ENCODE results near the gene IFNGR1.

Gene IFNGR1

GRCh38 chr6:137237413-137238170 lies 18.4 kb upstream of the IFNGR1 start:
- no peak overlapping the region for H3K4me3 ChIP-seq (ENCODE audit: low read depth, low read length)
- peak; percentile 73 for DNase-seq (ENCODE audit: low read depth)

GRCh38 chr6:137236581-137237355 lies 17.6 kb upstream of the IFNGR1 start:
- DNase-seq (ENCODE audit: low read depth) = no peak
- no peak overlapping the region for H3K4me3 ChIP-seq (ENCODE audit: low read depth, low read length)

- no peak for DNase-seq (ENCODE audit: low read depth)
- no peak overlapping the region for H3K4me3 ChIP-seq (ENCODE audit: low read depth, low read length)
Observed at GRCh38 chr6:137235686-137236085, 16.5 kb upstream of the IFNGR1 start.

GRCh38 chr6:137233911-137234863 lies 15.0 kb upstream of the IFNGR1 start:
- no peak overlapping the region for H3K4me3 ChIP-seq (ENCODE audit: low read depth, low read length)
- DNase-seq (ENCODE audit: low read depth) = peak; percentile 92

- DNase-seq (ENCODE audit: low read depth) = no peak
- no peak overlapping the region for H3K4me3 ChIP-seq (ENCODE audit: low read depth, low read length)
Observed at GRCh38 chr6:137231895-137232294, 12.7 kb upstream of the IFNGR1 start.

GRCh38 chr6:137230956-137231555 lies 11.9 kb upstream of the IFNGR1 start:
- H3K4me3 ChIP-seq (ENCODE audit: low read depth, low read length) = no peak overlapping the region
- DNase-seq (ENCODE audit: low read depth) = no peak

- no peak for DNase-seq (ENCODE audit: low read depth)
- H3K4me3 ChIP-seq (ENCODE audit: low read depth, low read length) = no peak overlapping the region
Observed at GRCh38 chr6:137230547-137230946, 11.4 kb upstream of the IFNGR1 start.

GRCh38 chr6:137229075-137229759 lies 10.0 kb upstream of the IFNGR1 start:
- no peak for DNase-seq (ENCODE audit: low read depth)

GRCh38 chr6:137227871-137228302 lies 8.7 kb upstream of the IFNGR1 start:
- H3K4me3 ChIP-seq (ENCODE audit: low read depth, low read length) = no peak overlapping the region
- DNase-seq (ENCODE audit: low read depth) = no peak

More at GRCh38 chr6:137229075-137229759, 10.0 kb upstream of the IFNGR1 start:
- no peak overlapping the region for H3K4me3 ChIP-seq (ENCODE audit: low read depth, low read length)

GRCh38 chr6:137226697-137227096 lies 7.5 kb upstream of the IFNGR1 start:
- no peak for DNase-seq (ENCODE audit: low read depth)
- no peak overlapping the region for H3K4me3 ChIP-seq (ENCODE audit: low read depth, low read length)

GRCh38 chr6:137224799-137225198 lies 5.6 kb upstream of the IFNGR1 start:
- no peak for DNase-seq (ENCODE audit: low read depth)
- no peak overlapping the region for H3K4me3 ChIP-seq (ENCODE audit: low read depth, low read length)

GRCh38 chr6:137223370-137224131 lies 4.4 kb upstream of the IFNGR1 start:
- peak; percentile 89 for DNase-seq (ENCODE audit: low read depth)
- H3K4me3 ChIP-seq (ENCODE audit: low read depth, low read length) = no peak overlapping the region

- DNase-seq (ENCODE audit: low read depth) = no peak
- no peak overlapping the region for H3K4me3 ChIP-seq (ENCODE audit: low read depth, low read length)
Observed at GRCh38 chr6:137222381-137222780, 3.2 kb upstream of the IFNGR1 start.

GRCh38 chr6:137219664-137220252 lies 573 bp upstream of the IFNGR1 start:
- DNase-seq (ENCODE audit: low read depth) = no peak

GRCh38 chr6:137218473-137218916 lies 690 bp downstream of the IFNGR1 start:
- no peak for DNase-seq (ENCODE audit: low read depth)
- H3K4me3 ChIP-seq (ENCODE audit: low read depth, low read length) = peak overlapping the region; percentile 90

More at GRCh38 chr6:137219664-137220252, 573 bp upstream of the IFNGR1 start:
- H3K4me3 ChIP-seq (ENCODE audit: low read depth, low read length) = peak overlapping the region; percentile 90

- H3K4me3 ChIP-seq (ENCODE audit: low read depth, low read length) = peak overlapping the region; percentile 90
- no peak for DNase-seq (ENCODE audit: low read depth)
Observed at GRCh38 chr6:137217801-137218472, 1.2 kb downstream of the IFNGR1 start.

Data from skeletal muscle cell (primary cell).